ENCODE results near the gene ZSWIM2. TPM values are rescaled to one million over a fixed set of nuclear protein-coding genes. Genes with fewer than 3 reads are reported as not detected.
"Not testable (repeated sequence)": the region's sequence is repeated elsewhere in the genome, so short reads cannot be mapped to it uniquely, and the experiment has no call there.

ZSWIM2 gene
- total RNA-seq, 1 experiment from 2014 or later, result not detected

DNA sequence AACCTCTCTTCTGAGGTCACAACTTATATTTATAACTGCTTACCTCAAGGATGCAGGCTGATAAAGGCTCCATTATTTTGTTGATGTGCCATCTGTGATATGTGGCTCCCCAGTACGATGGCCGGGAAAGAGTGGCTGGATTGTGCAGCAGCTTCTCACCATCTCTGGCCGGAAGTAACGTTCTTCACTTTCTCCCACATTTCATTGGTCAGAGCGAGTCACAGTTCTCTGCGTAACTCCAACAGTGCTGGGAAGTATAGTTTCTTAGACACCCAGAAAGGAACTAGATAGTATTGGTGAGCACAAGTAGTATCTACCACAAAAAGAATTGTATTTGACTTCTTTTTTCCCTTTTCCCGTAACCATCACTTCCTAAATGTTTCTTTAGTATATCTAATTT lies 28.7 kb downstream of the ZSWIM2 start:
- Histone ChIP-seq H4K20me1 (ENCODE audit: insufficient read depth) (no peaks in the 10 kb centered on the region), H3K4me2 (ENCODE audit: low read length) (no peak overlapping the region), H3K9me3 (ENCODE audit: control insufficient read depth in 1 of 2, insufficient read depth in 1 of 2, low read depth in 1 of 2, low read length in 2 of 2) (no peaks in the 10 kb centered on the region), H3K27ac (ENCODE audit: low read depth, low read length) (no peak overlapping the region), H3K9ac (ENCODE audit: low read length) (no peak overlapping the region), H3K27me3 (ENCODE audit: insufficient read depth, low read length) (no peaks in the 10 kb centered on the region), H3K4me3 (replicated peaks in 1 of 2; ENCODE audit: low read depth in 1 of 2, low read length in 2 of 2) (no peak overlapping the region), H3K9me2 (ENCODE audit: insufficient read depth) (no peaks in the 10 kb centered on the region), H3K4me1 (ENCODE audit: control insufficient read depth in 1 of 2, insufficient read depth in 2 of 2, low read length in 2 of 2) (no peaks in the 10 kb centered on the region), H2AFZ (ENCODE audit: low read depth, low read length, poor library complexity, severe bottlenecking) (no peak overlapping the region), H3K79me2 (ENCODE audit: insufficient read depth, low read length) (no peaks in the 10 kb centered on the region), H3K36me3 (ENCODE audit: control insufficient read depth in 1 of 2, insufficient read depth in 2 of 2, low read length in 2 of 2) (no peaks in the 10 kb centered on the region)
- TF ChIP-seq, protein P1, sequence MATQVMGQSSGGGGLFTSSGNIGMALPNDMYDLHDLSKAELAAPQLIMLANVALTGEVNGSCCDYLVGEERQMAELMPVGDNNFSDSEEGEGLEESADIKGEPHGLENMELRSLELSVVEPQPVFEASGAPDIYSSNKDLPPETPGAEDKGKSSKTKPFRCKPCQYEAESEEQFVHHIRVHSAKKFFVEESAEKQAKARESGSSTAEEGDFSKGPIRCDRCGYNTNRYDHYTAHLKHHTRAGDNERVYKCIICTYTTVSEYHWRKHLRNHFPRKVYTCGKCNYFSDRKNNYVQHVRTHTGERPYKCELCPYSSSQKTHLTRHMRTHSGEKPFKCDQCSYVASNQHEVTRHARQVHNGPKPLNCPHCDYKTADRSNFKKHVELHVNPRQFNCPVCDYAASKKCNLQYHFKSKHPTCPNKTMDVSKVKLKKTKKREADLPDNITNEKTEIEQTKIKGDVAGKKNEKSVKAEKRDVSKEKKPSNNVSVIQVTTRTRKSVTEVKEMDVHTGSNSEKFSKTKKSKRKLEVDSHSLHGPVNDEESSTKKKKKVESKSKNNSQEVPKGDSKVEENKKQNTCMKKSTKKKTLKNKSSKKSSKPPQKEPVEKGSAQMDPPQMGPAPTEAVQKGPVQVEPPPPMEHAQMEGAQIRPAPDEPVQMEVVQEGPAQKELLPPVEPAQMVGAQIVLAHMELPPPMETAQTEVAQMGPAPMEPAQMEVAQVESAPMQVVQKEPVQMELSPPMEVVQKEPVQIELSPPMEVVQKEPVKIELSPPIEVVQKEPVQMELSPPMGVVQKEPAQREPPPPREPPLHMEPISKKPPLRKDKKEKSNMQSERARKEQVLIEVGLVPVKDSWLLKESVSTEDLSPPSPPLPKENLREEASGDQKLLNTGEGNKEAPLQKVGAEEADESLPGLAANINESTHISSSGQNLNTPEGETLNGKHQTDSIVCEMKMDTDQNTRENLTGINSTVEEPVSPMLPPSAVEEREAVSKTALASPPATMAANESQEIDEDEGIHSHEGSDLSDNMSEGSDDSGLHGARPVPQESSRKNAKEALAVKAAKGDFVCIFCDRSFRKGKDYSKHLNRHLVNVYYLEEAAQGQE (IDR thresholded peaks at IDR 0.05; ENCODE audit: low read depth), result no peak
- TF ChIP-seq TCF7L2 (IDR thresholded peaks at IDR 0.05; ENCODE audit: borderline replicate concordance, extremely low read depth, insufficient read depth, insufficient read length), result no peak
- TF ChIP-seq SRF (IDR thresholded peaks at IDR 0.05; ENCODE audit: low read depth), result no peak
- no peak for TF ChIP-seq ZFX (IDR thresholded peaks at IDR 0.05)
- TF ChIP-seq EZH2phosphoT487 (IDR thresholded peaks at IDR 0.05; ENCODE audit: borderline replicate concordance), result no peak
- TF ChIP-seq SIN3A (IDR thresholded peaks at IDR 0.05; ENCODE audit: low read depth), result no peak
- TF ChIP-seq JUND (IDR thresholded peaks at IDR 0.05), result no peak
- no peak for TF ChIP-seq POLR2A (IDR thresholded peaks at IDR 0.05; ENCODE audit: borderline replicate concordance, extremely low read depth, insufficient read depth, insufficient read length)
- no peak for TF ChIP-seq RAD21 (IDR thresholded peaks at IDR 0.05; ENCODE audit: low read depth)
- no peak for TF ChIP-seq YY1 (IDR thresholded peaks at IDR 0.05; ENCODE audit: extremely low read depth, insufficient replicate concordance, low read depth, low read length)
- TF ChIP-seq CBX3 (IDR thresholded peaks at IDR 0.05; ENCODE audit: low read depth), result no peak
- TF ChIP-seq, protein P2, sequence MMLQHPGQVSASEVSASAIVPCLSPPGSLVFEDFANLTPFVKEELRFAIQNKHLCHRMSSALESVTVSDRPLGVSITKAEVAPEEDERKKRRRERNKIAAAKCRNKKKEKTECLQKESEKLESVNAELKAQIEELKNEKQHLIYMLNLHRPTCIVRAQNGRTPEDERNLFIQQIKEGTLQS (IDR thresholded peaks at IDR 0.05), result no peak
- TF ChIP-seq, protein P3, sequence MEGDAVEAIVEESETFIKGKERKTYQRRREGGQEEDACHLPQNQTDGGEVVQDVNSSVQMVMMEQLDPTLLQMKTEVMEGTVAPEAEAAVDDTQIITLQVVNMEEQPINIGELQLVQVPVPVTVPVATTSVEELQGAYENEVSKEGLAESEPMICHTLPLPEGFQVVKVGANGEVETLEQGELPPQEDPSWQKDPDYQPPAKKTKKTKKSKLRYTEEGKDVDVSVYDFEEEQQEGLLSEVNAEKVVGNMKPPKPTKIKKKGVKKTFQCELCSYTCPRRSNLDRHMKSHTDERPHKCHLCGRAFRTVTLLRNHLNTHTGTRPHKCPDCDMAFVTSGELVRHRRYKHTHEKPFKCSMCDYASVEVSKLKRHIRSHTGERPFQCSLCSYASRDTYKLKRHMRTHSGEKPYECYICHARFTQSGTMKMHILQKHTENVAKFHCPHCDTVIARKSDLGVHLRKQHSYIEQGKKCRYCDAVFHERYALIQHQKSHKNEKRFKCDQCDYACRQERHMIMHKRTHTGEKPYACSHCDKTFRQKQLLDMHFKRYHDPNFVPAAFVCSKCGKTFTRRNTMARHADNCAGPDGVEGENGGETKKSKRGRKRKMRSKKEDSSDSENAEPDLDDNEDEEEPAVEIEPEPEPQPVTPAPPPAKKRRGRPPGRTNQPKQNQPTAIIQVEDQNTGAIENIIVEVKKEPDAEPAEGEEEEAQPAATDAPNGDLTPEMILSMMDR (IDR thresholded peaks at IDR 0.05 in 2 of 3, conservative IDR thresholded peaks at IDR 0.05 in 1 of 3; ENCODE audit: borderline replicate concordance in 1 of 3, insufficient read depth in 1 of 3, low read depth in 2 of 3, low read length in 2 of 3), result no peak
- ChIA-PET RAD21 (ENCODE audit: low non-redundant PET in 1 of 2, low total read pairs in 2 of 2, uncharacterized antibody in 2 of 2, unreplicated experiment in 2 of 2) (no interaction called here), CTCF (interaction anchor here (1.1 kb wide), 1 partner anchor 42 kb away, joined by 3 read pairs; no protein-coding TSS in a partner anchor), POLR2A (no interaction called here)
- intact Hi-C loops (cut with micrococcal nuclease), result no loop called here
- no TSS peak for BruUV-seq (replicated peaks)
- DNase-seq (ENCODE audit: low read depth, low spot score), result no peak
- ATAC-seq, result no peak

DNA sequence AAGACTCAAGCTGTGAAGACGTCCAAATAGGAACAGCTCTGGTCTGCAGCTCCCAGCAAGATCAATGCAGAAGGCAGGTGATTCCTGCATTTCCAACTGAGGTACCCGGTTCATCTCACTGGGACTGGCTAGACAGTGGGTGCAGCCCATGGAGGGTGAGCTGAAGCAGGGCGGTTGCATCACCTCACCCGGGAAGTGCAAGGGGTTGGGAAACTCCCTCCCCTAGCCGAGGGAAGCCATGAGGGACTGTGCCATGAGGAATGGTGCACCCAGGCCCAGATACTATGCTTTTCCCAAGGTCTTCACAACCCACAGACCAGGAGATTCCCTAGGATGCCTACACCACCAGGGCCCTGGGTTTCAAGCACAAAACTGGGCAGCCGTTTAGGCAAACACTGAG lies 37.2 kb downstream of the ZSWIM2 start:
- H3K9me3 ChIP-seq (ENCODE audit: control insufficient read depth in 1 of 2, insufficient read depth in 1 of 2, low read depth in 1 of 2, low read length in 2 of 2); H3K4me3 ChIP-seq (replicated peaks in 1 of 2; ENCODE audit: low read depth in 1 of 2, low read length in 2 of 2); BruUV-seq (replicated peaks); H3K27ac ChIP-seq (ENCODE audit: low read depth, low read length); H3K4me2 ChIP-seq (ENCODE audit: low read length); RAD21 ChIA-PET (ENCODE audit: low non-redundant PET in 1 of 2, low total read pairs in 2 of 2, uncharacterized antibody in 2 of 2, unreplicated experiment in 2 of 2); DNase-seq (ENCODE audit: low read depth, low spot score); ATAC-seq; H2AFZ ChIP-seq (ENCODE audit: low read depth, low read length, poor library complexity, severe bottlenecking); H4K20me1 ChIP-seq (ENCODE audit: insufficient read depth); CTCF ChIA-PET; POLR2A ChIA-PET; H3K36me3 ChIP-seq (ENCODE audit: control insufficient read depth in 1 of 2, insufficient read depth in 2 of 2, low read length in 2 of 2); H3K79me2 ChIP-seq (ENCODE audit: insufficient read depth, low read length); H3K9ac ChIP-seq (ENCODE audit: low read length); H3K9me2 ChIP-seq (ENCODE audit: insufficient read depth); H3K4me1 ChIP-seq (ENCODE audit: control insufficient read depth in 1 of 2, insufficient read depth in 2 of 2, low read length in 2 of 2); H3K27me3 ChIP-seq (ENCODE audit: insufficient read depth, low read length); intact Hi-C loops (cut with micrococcal nuclease): not testable (repeated sequence)

All from HCT116 (cell line).